Measurements from ENCODE around the gene PIGQ.

- no peak for TF ChIP-seq GATA3 (IDR thresholded peaks at IDR 0.05; ENCODE audit: borderline replicate concordance)
- no peak for TF ChIP-seq ESRRA (IDR thresholded peaks at IDR 0.05; ENCODE audit: borderline replicate concordance, low read length)
- TF ChIP-seq SMC3 (IDR thresholded peaks at IDR 0.05) = no peak
- TF ChIP-seq, protein P1, sequence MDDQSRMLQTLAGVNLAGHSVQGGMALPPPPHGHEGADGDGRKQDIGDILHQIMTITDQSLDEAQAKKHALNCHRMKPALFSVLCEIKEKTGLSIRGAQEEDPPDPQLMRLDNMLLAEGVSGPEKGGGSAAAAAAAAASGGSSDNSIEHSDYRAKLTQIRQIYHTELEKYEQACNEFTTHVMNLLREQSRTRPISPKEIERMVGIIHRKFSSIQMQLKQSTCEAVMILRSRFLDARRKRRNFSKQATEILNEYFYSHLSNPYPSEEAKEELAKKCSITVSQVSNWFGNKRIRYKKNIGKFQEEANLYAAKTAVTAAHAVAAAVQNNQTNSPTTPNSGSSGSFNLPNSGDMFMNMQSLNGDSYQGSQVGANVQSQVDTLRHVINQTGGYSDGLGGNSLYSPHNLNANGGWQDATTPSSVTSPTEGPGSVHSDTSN (IDR thresholded peaks at IDR 0.05) = no peak
- no peak for TF ChIP-seq TP53 (CRISPR knock-in tag; IDR thresholded peaks at IDR 0.05)
- no peak for TF ChIP-seq CTCF (IDR thresholded peaks at IDR 0.05)
- TF ChIP-seq POLR2A (IDR thresholded peaks at IDR 0.05; ENCODE audit: low read length) = no peak
- TF ChIP-seq HDAC2 (IDR thresholded peaks at IDR 0.05) = no peak
- TF ChIP-seq, protein P2, sequence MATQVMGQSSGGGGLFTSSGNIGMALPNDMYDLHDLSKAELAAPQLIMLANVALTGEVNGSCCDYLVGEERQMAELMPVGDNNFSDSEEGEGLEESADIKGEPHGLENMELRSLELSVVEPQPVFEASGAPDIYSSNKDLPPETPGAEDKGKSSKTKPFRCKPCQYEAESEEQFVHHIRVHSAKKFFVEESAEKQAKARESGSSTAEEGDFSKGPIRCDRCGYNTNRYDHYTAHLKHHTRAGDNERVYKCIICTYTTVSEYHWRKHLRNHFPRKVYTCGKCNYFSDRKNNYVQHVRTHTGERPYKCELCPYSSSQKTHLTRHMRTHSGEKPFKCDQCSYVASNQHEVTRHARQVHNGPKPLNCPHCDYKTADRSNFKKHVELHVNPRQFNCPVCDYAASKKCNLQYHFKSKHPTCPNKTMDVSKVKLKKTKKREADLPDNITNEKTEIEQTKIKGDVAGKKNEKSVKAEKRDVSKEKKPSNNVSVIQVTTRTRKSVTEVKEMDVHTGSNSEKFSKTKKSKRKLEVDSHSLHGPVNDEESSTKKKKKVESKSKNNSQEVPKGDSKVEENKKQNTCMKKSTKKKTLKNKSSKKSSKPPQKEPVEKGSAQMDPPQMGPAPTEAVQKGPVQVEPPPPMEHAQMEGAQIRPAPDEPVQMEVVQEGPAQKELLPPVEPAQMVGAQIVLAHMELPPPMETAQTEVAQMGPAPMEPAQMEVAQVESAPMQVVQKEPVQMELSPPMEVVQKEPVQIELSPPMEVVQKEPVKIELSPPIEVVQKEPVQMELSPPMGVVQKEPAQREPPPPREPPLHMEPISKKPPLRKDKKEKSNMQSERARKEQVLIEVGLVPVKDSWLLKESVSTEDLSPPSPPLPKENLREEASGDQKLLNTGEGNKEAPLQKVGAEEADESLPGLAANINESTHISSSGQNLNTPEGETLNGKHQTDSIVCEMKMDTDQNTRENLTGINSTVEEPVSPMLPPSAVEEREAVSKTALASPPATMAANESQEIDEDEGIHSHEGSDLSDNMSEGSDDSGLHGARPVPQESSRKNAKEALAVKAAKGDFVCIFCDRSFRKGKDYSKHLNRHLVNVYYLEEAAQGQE (IDR thresholded peaks at IDR 0.05) = no peak
- TF ChIP-seq RCOR1 (IDR thresholded peaks at IDR 0.05; ENCODE audit: low read depth, low read length) = no peak
- no peak for TF ChIP-seq KDM1A (IDR thresholded peaks at IDR 0.05; ENCODE audit: low read depth)
Observed at GRCh38 chr16:529012-529575, 40.7 kb upstream of the PIGQ start.
